HG03460 (cell line): ENCODE results near the gene MAP6.
A peak's percentile ranks its signal among the peaks of the same experiment; 100 is the strongest.

Experiments
- ATAC-seq: cut with Tn5 transposase; IDR thresholded peaks from one replicate; pipeline ENCODE4 v1.9.1; 2021; ENCODE audit not compliant: unreplicated experiment

The MAP6 gene

DNA sequence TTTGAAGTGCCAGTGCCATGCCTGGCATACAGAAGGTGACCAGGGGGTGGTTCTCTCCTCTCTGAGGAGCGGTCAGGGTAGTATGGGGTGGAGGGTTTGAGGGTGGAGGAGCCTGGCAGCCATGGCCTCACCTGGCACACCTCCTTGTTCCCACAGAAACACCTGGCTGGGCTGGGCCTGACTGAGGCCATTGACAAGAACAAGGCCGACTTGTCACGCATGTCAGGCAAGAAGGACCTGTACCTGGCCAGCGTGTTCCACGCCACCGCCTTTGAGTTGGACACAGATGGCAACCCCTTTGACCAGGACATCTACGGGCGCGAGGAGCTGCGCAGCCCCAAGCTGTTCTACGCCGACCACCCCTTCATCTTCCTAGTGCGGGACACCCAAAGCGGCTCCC lies 97.2 kb downstream of the MAP6 start:
- ATAC-seq: no peak

DNA sequence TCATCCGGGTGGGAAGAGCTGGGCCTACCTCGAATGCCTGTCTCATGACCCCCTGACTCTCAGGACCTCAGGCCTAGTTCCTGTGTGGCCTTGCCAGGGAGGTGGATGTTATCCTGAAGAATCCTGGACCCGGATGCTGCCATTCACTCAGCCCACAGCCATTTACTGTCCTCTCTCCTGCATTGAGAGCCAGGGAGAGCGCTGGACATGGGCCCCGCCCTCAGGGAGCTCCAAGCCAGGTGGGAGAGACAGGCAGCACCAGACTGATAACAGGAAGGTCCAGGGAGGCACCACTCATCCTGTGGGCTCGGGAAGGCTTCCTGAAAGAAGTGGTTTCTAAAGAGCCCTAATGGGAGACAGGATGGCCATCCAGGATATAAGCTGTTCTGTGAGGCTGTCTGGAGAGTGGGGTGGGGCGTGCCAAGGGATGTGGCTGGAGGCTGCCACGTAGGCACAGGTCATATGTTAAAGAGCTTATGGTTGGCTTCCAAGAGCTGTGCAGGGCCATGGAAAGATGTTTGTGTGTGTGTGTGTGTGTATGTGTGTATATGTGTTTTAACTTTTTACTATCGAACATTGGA lies 98.2 kb downstream of the MAP6 start:
- ATAC-seq: no peak

DNA sequence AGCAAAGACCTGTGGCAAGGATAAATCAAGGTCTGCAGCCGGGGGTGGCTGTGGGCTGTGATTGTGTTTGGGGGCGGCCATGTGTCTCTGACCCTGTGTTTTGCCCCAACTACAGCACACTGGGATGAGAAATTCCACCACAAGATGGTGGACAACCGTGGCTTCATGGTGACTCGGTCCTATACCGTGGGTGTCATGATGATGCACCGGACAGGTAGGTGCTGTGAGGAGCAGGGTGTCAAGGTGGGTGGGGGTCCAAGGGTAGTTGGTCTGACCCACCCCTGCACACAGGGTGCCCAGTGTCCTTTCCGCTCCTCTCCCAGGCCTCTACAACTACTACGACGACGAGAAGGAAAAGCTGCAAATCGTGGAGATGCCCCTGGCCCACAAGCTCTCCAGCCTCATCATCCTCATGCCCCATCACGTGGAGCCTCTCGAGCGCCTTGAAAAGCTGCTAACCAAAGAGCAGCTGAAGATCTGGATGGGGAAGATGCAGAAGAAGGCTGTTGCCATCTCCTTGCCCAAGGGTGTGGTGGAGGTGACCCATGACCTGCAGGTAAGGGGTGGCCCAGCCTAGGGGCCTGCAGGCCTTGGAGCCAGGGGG lies 100.1 kb downstream of the MAP6 start:
- ATAC-seq: no peak

DNA sequence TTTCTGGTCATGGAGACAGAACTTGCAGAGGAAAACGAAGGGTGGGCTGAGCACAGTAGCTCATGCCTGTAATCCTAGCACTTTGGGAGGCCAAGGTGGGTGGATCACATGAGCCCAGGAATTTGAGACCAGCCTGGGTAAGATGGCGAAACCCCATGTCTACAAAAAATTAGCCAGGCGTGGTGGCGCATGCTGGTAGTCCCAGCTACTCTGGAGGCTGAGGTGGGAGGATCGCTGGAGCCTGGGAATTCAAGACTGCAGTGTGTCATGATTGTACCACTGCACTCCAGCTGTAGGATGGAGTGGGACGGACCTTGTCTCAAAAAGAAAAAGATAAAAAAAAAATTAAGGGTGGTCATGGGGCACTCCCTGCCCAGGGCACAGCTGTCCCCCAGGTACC lies 100.9 kb downstream of the MAP6 start:
- no peak for ATAC-seq

DNA sequence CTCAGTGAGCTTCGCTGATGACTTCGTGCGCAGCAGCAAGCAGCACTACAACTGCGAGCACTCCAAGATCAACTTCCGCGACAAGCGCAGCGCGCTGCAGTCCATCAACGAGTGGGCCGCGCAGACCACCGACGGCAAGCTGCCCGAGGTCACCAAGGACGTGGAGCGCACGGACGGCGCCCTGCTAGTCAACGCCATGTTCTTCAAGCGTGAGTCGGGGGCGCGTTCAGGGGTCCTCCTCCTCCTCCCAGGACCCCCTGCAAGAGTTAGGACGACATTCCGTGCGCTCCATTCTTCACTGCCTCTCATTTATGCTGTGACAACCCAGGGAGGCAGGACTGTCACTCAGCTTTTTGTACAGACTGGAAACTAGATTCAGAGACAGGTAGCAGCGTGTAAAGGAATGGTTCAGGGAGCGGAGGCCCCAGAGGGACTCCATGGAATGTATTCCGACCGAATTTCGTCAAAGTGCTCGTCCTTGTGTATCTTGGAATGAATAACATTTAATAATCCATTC lies 102.0 kb downstream of the MAP6 start:
- ATAC-seq: no peak

DNA sequence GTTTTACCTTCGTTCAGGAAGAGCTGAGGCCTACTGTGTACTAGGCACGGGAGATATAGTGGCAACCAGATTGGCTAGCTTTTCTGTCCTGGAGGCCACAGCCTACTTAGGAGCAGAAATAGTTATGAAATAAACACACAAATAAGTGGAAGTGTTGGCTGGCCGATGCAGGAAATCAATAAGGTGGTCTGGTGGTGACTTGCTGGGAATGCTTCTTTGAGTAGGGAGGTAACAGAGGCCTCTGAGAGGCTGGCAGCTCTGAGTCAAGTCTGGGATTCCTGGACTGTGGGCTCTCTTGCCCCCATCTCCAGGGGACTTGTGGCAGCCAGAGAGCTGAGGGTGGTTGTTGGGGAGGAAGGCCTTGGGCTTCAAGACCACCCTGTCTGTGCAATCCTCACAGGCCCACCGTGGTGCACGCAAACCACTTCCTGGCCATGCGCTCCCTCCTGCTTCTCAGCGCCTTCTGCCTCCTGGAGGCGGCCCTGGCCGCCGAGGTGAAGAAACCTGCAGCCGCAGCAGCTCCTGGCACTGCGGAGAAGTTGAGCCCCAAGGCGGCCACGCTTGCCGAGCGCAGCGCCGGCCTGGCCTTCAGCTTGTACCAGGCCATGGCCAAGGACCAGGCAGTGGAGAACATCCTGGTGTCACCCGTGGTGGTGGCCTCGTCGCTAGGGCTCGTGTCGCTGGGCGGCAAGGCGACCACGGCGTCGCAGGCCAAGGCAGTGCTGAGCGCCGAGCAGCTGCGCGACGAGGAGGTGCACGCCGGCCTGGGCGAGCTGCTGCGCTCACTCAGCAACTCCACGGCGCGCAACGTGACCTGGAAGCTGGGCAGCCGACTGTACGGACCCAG lies 102.7 kb downstream of the MAP6 start:
- no peak for ATAC-seq

DNA sequence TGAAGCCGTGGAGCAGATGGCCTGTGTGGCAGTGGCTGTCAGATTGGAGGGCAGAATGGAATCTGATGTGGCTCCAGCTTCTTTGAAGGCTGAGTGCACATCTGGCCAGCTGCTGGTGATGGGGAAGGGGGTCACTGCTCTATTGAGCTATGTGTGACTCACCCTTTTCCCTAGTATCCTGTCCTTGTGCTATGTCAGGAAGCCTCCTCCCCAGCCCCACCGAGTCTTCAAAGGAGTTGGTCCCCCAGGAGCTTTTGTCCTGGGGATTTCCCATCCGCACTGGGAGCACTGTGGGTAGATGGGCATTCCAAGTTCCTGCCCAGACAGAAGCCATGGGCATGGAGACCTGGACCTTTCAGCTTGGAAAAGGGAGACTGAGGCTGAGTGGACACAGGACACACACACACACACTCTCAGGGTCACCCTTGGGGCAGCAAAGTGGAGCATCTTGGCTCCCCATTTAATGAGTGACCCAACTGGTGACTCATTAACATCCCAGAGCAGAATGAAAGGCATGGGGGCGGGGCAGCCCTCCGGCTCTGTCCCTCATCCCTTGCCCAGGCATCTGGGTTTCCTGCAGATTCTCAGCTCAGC lies 103.5 kb downstream of the MAP6 start:
- no peak for ATAC-seq

DNA sequence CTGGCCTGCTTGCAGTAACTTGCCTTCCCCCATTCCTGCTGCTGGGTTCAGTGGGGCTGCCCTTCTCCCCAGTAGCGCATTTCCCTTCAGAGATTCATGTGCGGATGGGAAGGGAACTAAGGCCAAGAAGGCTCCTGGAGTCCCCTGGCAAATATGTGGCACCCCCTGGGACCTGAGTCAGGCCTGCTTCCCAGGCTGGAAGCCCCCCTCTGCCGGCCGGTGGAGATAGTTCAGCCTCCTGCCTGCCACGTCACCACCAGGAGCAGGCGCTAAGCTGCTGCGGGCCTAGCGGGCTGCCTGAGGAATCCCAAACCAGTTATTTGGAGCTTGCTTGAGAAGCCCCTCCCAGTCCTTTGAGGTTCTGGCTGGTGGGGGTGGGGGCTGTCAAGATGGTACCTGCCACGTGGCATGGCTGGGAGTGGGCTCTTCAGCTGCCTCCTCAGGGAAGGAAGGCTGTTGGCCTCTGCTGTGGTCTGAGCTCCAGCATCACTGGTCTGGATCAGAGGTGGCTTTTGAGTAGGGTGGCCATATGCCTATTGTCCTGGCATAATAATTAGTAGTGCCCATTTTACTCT lies 104.8 kb downstream of the MAP6 start:
- ATAC-seq: no peak

DNA sequence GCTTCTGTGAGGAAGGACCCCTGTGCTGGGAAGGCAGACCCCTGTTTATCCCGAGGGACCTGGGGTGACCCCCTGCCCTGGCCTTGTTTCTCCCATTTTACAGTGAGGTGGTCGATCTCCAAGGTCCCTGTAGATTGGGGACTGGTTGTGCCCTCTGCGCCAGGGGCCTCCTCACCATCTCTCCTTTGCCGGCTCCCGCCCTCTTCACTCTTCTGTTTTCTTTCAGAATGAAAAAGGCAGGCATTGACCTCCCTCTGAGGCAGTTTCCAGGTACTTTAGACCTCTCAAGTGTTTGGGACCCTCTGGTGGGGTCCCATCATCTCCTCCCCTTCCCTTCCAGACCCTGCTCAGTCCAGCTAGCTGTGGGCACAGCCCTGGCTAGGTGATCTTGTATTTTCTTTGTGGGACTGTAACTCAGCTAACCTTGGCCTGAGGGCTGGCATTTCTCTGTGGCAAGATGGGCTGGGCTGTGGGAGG lies 105.3 kb downstream of the MAP6 start:
- no peak for ATAC-seq

DNA sequence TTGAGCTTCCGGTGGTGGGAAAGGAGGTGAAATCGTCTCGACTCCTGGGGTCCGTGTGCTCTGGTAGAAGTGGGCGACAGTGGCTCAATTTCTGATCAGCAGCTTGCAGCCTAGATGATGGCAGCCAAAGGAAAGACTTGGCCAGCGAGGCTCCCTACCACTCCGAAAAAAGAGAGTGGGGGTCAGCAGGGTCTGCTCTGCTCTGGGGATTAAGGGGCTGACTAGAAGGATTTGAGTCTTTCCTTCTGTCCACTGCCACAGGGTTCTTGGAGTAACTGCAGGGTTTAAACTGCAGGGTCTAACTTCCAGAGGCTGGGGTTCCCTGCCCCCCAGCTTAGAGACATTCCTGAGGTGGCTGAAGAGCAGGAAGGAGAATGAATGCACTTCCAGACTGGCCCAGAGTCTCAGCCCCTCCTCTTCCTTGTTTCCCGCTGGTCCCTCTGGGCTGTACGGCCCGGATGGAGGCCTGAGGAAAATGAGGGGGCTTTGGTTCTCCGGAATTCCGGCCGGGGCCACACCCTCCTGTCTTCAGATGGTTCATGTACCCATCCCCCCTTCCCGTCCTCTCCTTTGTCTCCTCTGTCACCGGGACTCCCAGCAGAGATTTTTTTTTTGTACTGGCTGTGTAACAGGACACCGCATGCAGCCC lies 105.9 kb downstream of the MAP6 start:
- ATAC-seq: no peak

DNA sequence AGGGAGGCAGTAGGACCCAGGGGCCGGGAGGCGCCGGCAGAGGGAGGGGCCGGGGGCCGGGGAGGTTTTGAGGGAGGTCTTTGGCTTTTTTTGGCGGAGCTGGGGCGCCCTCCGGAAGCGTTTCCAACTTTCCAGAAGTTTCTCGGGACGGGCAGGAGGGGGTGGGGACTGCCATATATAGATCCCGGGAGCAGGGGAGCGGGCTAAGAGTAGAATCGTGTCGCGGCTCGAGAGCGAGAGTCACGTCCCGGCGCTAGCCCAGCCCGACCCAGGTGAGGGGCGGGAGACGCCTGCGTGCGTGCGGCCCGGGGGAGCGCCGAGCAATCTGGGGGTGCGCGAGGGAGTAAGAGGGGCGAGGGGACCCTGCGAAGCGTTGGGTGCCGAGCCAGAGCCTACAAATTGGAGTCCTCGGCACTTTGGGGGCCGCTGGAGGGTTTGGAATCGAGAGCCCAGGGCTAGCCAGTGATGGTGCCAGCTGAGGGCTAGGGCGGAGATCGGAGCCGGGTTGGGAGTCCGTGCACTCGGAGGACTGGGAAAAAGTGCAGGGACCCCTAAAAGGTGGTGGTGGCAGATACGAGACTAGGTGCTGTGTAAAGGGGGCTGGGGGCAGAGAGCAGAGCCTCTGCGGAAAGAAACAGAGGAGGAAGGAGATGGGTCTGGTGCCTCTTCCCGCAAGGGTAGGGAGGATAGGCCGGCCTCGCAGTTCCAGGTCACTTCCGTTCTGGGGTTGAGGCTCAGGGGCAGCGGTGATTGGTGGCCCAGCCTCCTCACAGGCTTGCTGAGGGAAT lies 106.6 kb downstream of the MAP6 start, which contains the start of gene SERPINH1:
TSS of gene SERPINH1 (plus strand) at position 206 of the 788 bp plus-strand sequence. CDS start 4,097 bp downstream, outside the sequence.
- peak; percentile 86 for ATAC-seq

DNA sequence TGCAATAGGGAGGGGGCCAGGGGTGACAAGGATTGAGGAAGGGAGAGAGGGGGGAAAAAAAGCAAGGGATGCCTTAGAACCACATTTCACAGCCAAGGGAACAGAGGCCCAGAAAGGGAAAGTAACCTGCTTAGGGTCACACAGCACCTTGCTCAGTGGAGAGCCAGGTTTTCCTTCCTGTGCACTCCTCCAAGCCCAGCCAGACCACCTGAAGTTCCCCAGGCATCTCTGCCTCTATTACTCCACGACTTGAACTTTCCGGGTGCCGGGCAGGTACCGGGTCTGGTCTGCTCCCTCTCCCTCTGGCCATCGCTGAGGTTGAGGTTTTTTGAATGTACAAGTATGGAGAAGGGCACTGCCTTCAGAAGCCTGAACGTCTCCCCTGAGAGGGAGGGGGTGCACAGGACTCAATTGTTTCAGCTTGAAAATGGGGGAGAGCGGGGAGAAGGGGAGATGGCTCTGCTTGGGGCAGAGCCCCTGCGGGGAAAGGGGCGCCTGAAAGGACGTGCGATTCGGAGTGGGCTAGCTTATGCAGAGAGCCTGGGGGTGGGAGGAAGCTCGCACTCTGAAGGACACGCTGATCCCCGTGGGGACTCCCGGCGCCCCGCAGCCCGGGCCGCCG lies 107.3 kb downstream of the MAP6 start:
- ATAC-seq: no peak

DNA sequence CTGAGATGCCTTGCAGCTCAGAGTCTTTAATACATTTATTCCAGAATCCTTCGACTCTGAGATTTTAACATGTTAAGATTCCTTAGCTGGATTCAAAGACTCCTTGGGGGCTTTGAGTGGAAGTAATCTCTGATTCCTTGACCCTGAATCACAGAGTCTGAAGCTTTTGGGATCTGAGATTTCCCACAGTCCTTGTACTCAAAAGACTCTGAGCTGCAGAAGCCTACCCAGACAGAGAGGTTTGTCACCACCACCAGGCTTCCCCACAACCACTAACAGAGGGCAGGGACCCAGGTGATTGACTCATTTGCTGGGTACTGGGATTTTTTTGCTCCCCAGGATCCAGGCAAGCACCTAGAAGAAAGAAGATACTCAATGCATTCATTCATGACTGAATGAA lies 108.2 kb downstream of the MAP6 start:
- no peak for ATAC-seq

DNA sequence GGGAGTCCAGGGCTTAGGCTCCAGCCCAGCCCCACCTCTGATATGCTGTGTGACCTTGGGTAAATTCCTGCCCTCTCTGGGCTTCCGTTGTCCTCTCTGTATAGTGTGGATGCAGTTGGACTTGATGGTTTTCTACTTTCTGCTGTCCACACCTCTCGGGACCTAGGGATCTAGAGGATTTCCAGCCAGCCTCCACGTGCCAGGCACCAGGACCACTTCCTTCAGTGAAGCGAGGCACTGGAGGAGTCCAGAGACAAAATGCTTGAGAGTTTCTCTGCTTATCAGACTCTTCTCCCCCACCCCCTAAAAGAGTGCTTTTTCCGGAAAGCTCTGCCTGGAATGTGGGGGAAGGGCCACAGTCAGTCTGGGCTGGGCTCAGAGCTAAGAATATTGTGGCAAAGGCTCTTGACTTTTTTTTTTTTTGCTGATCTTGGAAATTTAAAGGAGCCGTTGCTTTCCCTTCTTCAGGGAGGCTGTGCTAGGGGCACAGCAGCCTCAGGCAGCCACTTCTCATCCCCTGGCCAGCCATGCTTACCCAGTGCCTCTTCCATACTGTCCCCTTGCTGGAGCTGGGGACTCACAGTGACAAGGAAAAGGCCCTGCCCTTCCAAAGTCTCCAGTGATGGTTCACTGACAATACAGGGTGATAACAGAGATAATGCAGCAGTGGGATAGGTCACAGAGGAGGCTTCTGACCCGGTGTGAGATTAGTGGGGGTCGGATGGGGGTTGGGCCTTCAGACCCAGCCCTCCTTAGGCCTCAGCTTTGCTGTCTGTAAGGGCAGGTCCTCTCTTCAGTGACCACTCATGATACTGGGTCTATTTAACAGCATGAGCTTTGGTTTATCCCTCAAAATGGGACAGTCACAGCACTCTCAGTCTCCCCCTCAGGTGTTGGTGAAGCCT lies 109.6 kb downstream of the MAP6 start:
- no peak for ATAC-seq

DNA sequence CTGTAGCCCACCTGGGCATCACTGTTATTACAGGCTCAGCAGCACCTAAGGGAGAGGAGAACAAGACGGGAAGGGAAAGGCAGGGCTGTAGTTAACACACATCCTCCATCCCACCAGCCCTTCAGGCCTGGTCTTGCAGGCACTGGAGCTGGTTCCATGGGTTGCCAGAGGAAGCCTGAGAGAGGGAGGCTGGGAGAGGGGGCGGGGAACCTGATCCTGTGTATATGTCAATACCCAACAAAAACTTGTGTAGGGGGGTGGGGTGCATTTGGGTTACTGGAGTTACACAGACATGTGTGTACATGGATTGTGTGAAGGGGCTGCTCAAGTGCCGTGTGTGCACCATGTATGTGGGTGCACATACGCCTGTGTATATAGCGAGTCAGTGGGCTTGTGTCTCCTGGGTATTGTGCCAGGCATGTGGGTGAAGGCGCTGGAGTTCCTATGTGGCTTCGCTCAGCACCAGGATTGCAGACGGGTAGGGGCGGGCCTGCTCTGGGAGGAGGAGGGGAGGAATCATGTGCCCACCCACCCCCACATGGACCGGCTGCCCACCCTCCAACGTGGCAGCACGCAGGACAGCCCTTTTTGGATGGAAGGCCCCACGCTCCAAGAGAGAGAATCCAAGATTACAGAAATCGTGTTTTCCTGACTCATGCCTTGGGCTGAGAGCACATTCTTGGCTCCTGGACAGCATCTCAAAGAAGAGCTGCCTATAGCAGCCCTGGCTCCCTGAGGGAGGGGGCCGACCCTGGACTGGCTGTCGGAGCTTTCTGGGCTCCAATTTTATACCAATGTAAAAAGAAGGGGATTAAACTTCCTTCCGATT lies 111.0 kb downstream of the MAP6 start:
- ATAC-seq: no peak

DNA sequence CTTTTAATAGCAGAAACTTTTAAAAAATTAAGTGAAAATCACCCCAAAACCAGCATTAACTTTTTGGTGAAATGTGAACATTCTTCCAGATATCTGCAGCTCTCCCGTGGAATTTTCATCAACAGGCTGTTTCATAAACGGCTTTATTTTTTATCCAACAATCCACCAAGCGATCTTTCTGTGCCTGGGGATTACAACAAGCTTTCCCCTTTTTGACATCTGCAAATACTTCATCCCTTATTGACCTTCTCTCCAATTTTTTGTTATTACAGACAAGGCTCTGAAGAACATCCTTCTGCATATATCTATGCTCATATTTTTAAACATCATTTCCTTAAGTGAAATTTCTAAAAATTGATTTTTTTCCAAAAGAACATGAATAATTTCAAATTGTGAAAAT lies 112.6 kb downstream of the MAP6 start:
- ATAC-seq: no peak

DNA sequence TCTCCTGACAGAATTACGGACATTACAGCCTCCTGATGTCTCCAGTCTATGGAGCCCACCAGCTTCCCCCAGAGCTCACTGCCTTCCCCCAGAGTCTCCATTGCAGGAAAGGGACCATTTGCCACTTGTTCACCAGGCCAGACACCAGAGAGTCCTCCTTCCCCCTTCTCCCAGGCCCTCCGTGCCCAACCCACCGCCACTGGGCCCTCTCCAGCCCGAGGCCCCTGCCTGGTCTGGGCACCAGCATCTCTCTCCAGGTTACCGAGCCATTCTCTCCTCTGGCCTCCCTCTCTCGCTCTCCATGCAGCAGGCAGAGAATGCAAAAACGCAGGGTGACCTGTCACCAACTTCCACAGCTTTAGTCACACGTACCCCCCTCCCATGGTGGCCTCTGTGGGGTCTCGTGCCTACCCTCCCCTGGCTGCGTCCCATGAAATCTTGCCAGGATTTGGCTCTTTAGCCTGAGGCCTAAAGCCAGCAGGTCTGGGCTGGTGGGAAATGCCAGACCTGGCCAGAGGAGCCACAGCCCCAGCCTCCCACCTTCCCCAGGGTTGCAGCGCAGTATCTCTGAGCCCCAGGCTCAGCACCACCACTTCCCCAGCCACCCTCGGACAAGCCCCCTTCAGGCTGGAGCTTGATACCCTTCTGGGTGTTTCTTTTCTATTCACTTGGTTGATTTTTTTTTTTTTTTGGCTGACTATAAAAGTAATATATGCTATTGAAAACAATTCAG lies 113.6 kb downstream of the MAP6 start:
- no peak for ATAC-seq
